Thyroid gland (tissue), 4 donors: ENCODE data around the gene EMX1. TPM values are rescaled to one million over a fixed set of nuclear protein-coding genes. Genes with fewer than 3 reads are reported as not detected.

Experiments used
- DNase-seq, 2 donors: peaks; one replicate each; pipeline ENCODE4 v3.0.0-alpha.2; 2019
- H3K27ac ChIP-seq, 3 donors: fragments of 200-600 bp; sonication (generic); 1 replicate in 2 of 3; 2 replicates in 1 of 3; pipeline ENCODE4 v1.5.1; 2016 to 2019; ENCODE audit warnings: mild to moderate bottlenecking in 1 of 3, moderate library complexity in 1 of 3
- H3K27me3 ChIP-seq: fragments of 200-600 bp; sonication (generic); one replicate; pipeline ENCODE4 v1.5.1; 2019
- H3K36me3 ChIP-seq, 2 donors: fragments of 200-600 bp; sonication (generic); one replicate each; pipeline ENCODE4 v1.5.1; 2016 to 2019
- H3K4me1 ChIP-seq, 2 donors: fragments of 200-600 bp; sonication (generic); one replicate each; pipeline ENCODE4 v1.5.1; 2017 to 2019
- H3K4me3 ChIP-seq, 3 donors: fragments of 200-600 bp; sonication (generic); replicated peaks in 1 of 3; 1 replicate in 2 of 3; 2 replicates in 1 of 3; pipeline ENCODE4 v1.5.1; 2016; ENCODE audit warnings: mild to moderate bottlenecking in 1 of 3
- H3K9me3 ChIP-seq: fragments of 200-600 bp; sonication (generic); one replicate; pipeline ENCODE4 v1.5.1; 2017
- CTCF ChIP-seq, 6 experiments: fragments of 200-600 bp in 3 of 6; fragments of 450-650 bp in 3 of 6; sonication (generic) in 3 of 6; IDR thresholded peaks; one replicate each; pipeline ENCODE4 v1.5.1; 2016 to 2019; ENCODE audit warnings: antibody characterized with exemption in 6 of 6, mild to moderate bottlenecking in 2 of 6, inconsistent platforms in 1 of 6, moderate library complexity in 1 of 6
- POLR2A ChIP-seq, 2 donors: fragments of 450-650 bp; IDR thresholded peaks; one replicate each; pipeline ENCODE4 v1.6.1; 2017; ENCODE audit warnings: antibody characterized with exemption in 2 of 2, mild to moderate bottlenecking in 2 of 2, moderate library complexity in 1 of 2
- WGBS, 2 donors: methylation state at CpG; one replicate each; pipeline ENCODE4 v1.1.5; 2017; 5-methylcytosine and 5-hydroxymethylcytosine counted together
- intact Hi-C: fragments of 100-400 bp; cut with DNase I; formaldehyde crosslinking; loops from one replicate; pipeline ENCODE4 v1.15.1; 2023
- total RNA-seq, 4 donors: library from RNA; depleted of rRNA; stranded (reverse); fragments of >200 nt; gene quantifications; one replicate each; pipeline ENCODE4 v1.2.3, GENCODE V29; 2016

The EMX1 gene
- total RNA-seq, 4 donors from 2014 or later = 0.22 TPM; not detected in 3

GRCh38 chr2:72915907-72916742 is 1.2 kb upstream of the EMX1 start:
- peak in 1 of 6 experiments; percentile 4 for TF ChIP-seq CTCF (IDR thresholded peaks at IDR 0.05)
- TF ChIP-seq POLR2A (IDR thresholded peaks at IDR 0.05) = no peak
- Histone ChIP-seq H3K9me3 (no peaks in the 10 kb centered on the region), H3K27me3 (peaks cover 66% of the 10 kb centered on the region), H3K4me3 (peak overlapping the region in 2 of 3 donors; percentile 6 to 33), H3K4me1 (peaks cover 38 to 51% of the 10 kb centered on the region in 2 donors), H3K36me3 (no peaks in the 10 kb centered on the region), H3K27ac (no peak overlapping the region)
- intact Hi-C loops = no loop called here
- 2 to 4% methylated on average over 8 to 39 of the region's 86 CpGs for WGBS, 2 donors
- DNase-seq = peak; percentile 57 to 64

- intact Hi-C loops = no loop called here
- peaks cover 38 to 51% of the 10 kb centered on the region in 2 donors for H3K4me1 ChIP-seq
- peak overlapping the region in 2 of 3 donors; percentile 6 to 33 for H3K4me3 ChIP-seq
- H3K27ac ChIP-seq = no peak overlapping the region
- peaks cover 69% of the 10 kb centered on the region for H3K27me3 ChIP-seq
- H3K36me3 ChIP-seq = no peaks in the 10 kb centered on the region
- DNase-seq = no peak
- no peaks in the 10 kb centered on the region for H3K9me3 ChIP-seq
- TF ChIP-seq POLR2A (IDR thresholded peaks at IDR 0.05) = no peak
- no peak for TF ChIP-seq CTCF (IDR thresholded peaks at IDR 0.05)
- 5 to 7% methylated on average over 8 to 10 of the region's 29 CpGs for WGBS, 2 donors
Observed at GRCh38 chr2:72916743-72917137, 579 bp upstream of the EMX1 start.

- Histone ChIP-seq H3K36me3 (no peaks in the 10 kb centered on the region), H3K4me1 (peaks cover 38 to 51% of the 10 kb centered on the region in 2 donors), H3K9me3 (no peaks in the 10 kb centered on the region), H3K4me3 (peak overlapping the region in 1 of 3 donors; percentile 33), H3K27ac (no peak overlapping the region), H3K27me3 (peaks cover 64% of the 10 kb centered on the region)
- 0 to 2% methylated on average over 9 of the region's 89 CpGs for WGBS, 2 donors
- intact Hi-C loops = no loop called here
- TF ChIP-seq CTCF (IDR thresholded peaks at IDR 0.05) = no peak
- TF ChIP-seq POLR2A (IDR thresholded peaks at IDR 0.05) = no peak
- no peak for DNase-seq
Observed at GRCh38 chr2:72917877-72918553, 696 bp downstream of the EMX1 start.

GRCh38 chr2:72919414-72920317 is 2.3 kb downstream of the EMX1 start:
- H3K36me3 ChIP-seq = no peaks in the 10 kb centered on the region
- no peak overlapping the region for H3K27ac ChIP-seq
- no peak for TF ChIP-seq POLR2A (IDR thresholded peaks at IDR 0.05)
- no peak for TF ChIP-seq CTCF (IDR thresholded peaks at IDR 0.05)
- H3K4me1 ChIP-seq = peaks cover 46 to 61% of the 10 kb centered on the region in 2 donors
- DNase-seq = no peak
- H3K4me3 ChIP-seq = no peak overlapping the region
- intact Hi-C loops = no loop called here
- 9 to 12% methylated on average over 20 to 41 of the region's 48 CpGs for WGBS, 2 donors
- peaks cover 59% of the 10 kb centered on the region for H3K27me3 ChIP-seq
- no peaks in the 10 kb centered on the region for H3K9me3 ChIP-seq
